Measurements from ENCODE around the gene CSNK1G3.
"Not testable (repeated sequence)": the region's sequence is repeated elsewhere in the genome, so short reads cannot be mapped to it uniquely, and the experiment has no call there.

Gene CSNK1G3

DNA sequence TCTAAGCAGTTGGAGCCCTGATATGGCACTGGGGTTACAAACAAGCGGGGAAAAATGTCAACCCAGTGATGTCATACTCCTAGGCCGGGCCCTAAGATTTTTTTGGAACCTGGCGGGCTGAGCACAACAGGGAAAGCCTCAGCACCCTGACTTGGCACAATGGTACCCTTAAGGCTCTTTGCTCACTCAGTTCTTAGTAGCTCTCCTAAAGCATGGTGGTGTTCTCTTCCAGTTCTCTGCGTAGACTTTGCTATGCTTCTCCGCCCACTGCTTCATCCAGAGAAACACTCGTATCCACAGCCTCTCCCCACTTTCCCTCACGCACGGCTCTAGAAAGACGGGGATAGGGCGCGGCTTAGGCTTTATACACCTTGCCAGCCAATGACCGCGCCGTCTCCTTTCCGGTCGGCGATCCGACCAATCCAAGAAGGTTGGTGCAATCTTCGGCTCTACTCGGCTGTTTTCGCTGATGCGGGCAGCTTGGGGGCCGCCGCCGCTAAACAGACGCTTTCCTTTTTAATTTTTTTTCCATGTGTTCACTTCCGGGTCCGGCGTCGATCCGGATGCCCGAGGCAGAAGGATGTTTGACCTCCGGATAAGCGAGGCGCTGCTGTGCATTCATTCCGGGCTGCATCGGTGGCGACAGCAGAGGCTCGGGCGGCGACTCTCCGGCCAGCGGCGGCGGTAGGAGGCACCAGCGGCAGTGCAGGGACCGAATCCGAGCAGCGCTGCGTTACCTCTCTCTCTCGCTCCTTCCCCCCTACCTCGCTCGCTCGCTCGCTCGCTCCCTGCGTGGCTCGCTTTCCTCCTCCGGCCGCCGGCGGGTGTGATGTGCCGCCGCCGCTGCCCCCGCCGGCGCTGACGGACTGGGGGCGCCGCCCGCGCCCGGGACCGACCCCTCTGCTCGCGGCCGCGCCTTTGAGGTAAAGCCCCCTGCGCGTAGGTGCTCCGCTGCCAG is at the start of gene CSNK1G3:
Gene CSNK1G3 (plus strand): TSS at position 530 of the 958 bp plus-strand sequence. CDS start 33,487 bp downstream, outside the sequence.
- DNase-seq (ENCODE audit: low spot score): peak; percentile 96

DNA sequence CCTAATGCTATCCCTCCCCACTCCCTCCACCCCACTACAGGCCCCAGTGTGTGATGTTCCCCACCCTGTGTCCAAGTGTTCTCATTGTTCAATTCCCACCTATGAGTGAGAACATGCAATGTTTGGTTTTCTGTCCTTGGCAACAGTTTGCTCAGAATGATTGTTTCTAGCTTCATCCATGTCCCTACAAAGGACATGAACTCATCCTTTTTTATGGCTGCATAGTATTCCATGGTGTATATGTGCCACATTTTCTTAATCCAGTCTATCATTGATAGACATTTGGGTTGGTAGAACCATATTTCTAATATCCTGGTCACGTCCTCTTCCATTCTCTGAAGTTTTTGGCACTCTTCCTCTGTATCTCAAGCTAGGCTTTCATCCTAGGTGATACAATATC is 45.1 kb upstream of the CSNK1G3 start:
- not testable (repeated sequence) for DNase-seq (ENCODE audit: low spot score)

DNA sequence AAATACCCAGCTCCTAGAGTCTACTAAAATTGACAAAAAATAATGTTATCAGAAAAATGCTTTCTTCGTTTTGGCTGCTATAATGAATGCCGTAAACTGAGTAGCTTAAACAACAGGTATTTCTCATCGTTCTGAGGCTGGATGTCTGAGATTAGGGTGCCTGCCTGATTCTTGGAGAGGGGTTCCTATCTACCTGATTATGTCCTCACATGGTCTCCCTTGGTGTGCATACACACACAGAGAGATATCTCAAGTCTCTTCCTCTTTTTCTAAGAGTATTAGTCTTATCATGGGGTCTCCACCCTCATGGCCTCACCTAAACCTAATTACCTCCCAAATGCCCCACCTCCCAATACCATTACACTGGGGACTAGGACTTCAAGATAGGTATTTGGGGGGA is 40.6 kb upstream of the CSNK1G3 start:
- DNase-seq (ENCODE audit: low spot score): no peak

DNA sequence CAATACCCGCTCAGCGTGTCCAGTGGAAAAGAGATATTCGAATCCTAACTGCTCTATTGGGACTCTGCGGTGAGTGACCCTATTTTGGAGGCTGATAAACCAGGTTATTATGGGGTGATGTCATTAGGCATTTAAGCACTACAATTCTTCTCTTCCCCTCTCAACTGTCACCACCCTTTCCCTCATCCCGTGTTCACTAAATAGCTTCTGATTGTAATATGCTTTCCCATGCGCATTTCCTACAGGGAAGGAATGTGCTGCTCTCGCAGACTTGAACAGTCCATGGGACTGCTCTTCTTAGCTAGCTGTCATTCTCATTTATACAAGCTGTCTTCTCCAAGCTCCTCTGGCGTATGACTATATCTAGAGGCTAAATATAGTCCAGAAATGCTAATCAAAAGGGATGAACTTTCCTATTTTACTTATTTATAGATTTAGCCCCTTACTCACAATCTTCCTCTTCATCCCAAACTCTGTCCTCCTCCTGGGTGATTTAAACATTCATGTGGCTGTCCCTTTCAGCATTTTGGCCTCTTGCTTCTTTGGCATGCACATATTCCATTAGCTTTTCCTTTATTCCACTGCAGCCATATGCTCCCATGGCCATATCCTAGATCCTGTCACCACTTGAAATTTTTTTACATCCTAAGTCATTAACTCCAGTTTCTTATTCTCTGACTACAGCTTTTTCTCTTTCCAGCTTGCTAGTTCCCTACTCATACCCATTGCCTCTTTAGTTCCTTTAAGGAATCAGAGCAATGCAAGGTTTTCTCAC is 39.6 kb upstream of the CSNK1G3 start:
- no peak for DNase-seq (ENCODE audit: low spot score)

DNA sequence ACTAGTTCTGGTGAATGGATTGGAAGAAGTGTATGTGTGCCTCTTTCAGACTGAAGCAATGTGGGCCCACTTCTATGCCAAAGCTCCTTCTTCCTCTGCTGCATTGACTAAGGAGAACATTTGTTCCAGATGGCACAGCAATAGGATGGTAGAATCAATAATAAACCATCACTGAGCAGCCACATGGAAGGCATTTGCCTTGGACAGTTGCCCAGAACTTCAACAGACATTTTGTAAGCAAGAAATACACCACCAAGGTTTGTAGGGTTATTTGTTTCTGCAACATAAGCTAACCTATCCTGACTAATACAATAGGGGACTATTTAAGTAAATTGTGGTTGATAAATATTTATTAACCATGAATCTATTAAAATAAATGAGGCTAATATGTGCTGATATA is 37.7 kb upstream of the CSNK1G3 start:
- DNase-seq (ENCODE audit: low spot score): no peak

DNA sequence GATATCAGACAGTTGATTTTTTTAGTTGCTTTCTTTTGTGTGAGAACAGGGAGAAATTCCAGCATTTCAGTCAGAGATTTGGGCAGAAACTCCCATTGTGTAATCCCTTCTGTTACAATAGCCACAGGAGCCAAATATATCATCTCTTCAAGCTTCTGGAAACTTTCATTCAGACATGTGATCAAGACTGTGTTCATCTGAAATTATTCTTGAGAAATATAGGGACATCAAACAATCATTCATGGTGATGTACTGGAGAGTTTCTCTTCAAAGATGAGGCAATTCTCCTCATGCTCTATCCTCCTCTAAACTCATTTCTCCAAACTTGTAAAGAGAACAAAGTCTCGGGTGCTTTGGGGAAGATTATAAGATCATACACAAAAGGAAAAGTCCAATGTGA is 35.2 kb upstream of the CSNK1G3 start:
- DNase-seq (ENCODE audit: low spot score): peak; percentile 19

DNA sequence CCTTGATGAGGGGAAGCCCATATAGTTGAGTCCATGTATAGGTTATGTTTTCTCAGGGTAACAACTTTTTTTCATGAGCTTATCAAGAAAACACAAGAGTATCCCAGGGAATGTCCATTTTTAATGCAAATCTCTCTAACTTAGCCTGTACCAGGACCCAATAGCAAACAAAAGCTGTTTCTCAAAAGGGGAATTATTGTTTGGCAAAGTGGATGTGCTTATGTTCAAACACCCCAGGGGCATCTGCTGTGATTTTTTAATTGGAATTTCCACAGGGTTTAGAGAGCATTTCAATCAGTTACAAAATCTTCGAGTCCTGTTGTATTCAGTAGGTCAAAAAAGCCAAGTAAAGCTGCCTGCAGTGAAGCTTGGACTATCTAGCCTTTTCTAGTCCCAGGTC is 33.4 kb upstream of the CSNK1G3 start:
- DNase-seq (ENCODE audit: low spot score): no peak

DNA sequence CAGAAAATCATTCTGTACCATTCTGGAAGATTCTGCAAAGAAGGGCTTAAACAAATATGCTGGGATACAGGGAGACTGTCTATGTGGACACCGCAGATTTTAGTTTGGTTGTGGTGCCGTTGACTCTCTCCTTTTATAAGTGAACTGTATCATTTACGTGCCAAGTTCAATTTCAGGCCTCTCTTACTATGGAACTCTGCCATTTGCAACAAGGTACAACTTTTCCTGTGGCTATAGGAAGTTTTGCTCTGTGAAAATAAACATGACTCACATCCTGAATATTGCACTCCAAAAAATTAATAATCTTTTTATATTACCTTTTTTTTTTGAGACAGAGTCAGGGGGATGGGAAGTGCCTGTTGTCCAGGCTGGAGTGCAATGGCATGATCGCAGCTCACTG is 29.7 kb upstream of the CSNK1G3 start:
- DNase-seq (ENCODE audit: low spot score): no peak

DNA sequence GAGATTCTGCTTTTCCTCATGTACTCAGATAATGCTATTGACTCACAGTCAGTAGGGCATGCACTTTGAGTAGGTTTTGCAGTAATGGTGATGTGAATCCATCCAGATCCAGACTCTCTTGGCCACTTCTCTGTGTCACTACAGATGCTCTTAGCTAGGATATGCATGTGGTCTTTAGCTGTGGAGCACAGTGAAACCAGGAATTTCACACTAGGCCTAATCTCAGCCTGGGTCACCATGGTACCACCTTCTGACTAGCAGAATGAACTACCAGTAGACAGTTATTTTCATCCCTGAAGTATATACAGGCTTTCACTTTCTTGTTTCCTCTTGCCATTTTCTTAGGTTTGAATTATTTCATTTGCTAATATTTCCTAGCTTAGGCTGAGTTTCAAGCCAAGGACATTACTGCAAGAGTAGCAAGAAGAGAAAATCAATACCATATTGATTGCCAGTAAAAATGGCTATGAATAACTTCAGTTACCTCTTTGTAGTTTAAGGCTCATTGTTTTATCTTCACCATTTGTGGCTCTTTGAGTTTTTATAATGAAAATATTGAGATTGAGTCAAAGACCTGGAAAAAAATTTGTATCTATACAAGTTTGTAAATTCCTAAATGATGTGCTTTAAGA is 28.4 kb upstream of the CSNK1G3 start:
- DNase-seq (ENCODE audit: low spot score): no peak

DNA sequence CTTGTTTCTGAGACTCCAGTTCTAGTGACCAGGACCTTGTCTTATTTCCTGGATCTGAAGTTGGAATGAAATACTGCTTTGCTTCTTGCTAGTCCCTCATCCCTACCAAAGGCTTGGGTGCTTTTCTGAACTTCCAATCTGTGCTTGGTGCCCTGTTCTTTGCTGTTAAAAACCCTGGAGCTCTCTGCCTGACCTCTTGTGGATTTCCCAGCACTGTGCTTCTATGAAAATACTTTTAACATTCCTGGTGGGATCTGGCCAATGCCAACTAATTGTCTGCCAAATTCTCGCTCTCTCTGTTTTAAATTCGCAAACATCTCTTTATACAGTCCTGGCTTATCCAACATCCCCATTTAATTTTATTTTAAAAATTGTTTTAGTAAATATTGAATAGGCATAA is 26.7 kb upstream of the CSNK1G3 start:
- peak; percentile 11 for DNase-seq (ENCODE audit: low spot score)

DNA sequence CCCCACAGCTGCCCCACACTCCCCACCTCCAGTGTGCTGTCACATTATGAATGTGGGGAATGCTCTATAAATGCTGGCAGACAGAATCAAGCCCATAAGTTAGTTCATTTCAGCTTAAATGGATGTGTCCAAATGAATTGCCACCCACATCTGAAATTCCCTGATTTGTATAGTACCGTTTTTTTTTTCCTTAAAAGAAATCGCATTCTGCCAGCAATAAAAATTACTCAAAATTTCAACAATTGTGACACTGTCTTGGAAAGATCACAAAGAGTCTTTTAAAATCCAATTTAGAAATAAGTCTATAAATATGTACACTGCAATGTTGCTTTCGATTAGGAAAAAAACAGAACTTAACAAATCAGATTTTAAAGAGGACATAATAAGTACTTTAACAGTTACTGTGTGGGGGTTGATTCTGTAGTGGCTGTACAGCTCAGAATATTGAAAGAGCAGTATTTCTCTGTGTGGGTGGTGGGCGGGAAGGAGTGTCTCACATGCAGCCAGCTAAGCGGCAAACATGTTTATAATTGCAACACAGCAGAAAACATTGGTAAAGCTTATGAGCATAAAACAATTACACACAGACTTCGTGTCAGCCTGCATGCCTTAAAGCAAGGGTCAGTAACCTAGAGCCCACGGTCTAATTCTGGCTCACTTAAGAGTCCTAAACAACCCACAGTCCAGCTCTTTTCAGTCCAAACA is 24.9 kb upstream of the CSNK1G3 start:
- peak; percentile 59 for DNase-seq (ENCODE audit: low spot score)

DNA sequence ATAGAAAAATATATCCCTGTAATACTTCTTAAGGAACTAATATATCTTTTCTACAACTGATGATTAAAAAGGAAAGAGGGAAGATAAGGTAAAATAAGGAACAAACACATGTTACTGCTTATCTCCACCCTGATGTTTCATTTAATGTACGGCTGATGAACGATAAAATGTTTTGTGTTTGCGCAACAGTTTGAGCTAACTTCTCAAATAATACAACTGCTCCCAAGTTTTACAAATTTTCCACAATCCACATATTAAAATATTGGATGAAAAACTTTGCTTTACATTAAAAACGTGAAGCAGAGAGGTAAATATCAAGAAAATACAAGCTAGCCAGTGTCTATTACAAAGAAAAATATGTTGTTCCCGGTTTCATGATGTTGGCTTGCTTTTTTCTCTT is 21.0 kb upstream of the CSNK1G3 start:
- DNase-seq (ENCODE audit: low spot score): no peak

DNA sequence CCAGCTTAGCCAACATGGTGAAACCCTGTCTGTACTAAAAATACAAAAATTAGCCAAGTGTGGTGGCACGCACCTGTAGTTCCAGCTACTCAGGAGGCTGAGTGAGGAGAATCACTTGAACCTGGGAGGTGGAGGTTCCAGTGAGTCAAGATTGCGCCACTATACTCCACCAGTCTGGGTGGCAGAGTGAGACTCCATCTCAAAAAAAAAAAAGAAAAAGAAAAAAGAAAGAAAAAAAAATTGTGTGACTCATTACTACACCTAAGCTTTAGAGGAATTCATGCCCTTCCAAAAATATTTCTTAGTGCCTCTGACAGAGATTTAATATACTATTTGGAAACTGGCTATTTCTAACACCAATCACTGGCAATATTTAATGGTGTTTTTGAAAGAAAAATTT is 16.8 kb upstream of the CSNK1G3 start:
- not testable (repeated sequence) for DNase-seq (ENCODE audit: low spot score)

DNA sequence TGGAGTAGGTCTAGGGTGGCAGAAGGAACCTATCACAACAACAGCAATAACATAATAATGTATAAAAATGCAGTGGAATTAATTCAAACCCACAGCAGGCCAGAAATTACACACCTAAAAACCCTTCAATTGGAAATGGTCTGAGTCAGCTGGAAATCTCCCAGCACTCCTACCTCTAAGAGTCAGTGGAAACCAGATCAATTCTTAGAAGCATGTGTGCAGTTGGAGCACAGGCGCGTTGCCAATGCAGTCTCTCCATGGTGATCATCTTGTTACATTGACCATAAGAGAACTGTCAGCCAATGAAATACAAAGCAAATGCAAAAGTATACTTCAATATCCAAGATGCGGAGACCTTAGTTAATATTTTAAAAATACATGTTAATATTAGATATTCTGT is 15.1 kb upstream of the CSNK1G3 start:
- peak; percentile 29 for DNase-seq (ENCODE audit: low spot score)

DNA sequence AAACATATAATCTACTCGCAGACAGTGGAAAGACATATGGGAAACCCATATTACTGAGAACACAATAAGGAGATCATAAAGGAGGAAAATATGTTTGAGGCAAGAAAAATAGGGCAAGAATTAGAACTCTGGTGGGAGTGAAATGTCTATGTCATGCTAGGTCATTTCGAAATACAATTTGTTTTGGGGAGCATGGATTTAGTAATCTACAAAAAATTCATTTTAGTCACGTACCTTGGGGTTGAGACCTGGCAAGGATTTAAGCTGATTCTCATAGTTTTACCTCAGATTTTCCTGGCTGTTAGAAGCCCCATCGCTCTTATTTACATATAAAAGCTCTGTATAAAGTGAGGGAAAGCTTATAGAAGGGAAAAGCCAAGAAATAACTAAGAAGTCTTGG is 11.5 kb upstream of the CSNK1G3 start:
- peak; percentile 20 for DNase-seq (ENCODE audit: low spot score)

DNA sequence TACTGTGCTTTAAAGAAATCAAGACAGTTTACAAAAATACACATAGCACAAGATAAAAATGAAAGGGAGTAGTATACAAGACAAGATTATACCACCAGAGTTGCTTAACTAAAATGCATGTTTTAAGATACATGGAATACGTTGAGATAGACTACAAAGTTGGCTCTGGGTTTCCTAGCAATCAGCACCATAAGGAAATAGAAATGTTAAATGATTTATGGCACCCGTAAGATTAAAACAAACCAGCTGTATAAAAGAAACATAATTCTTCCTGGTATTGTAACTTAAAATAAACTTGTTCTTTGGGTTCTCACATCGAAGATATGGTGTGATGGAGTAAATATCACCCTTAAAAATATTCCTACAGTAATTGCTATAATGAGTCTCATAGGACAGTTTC is 9.9 kb upstream of the CSNK1G3 start:
- DNase-seq (ENCODE audit: low spot score): no peak

DNA sequence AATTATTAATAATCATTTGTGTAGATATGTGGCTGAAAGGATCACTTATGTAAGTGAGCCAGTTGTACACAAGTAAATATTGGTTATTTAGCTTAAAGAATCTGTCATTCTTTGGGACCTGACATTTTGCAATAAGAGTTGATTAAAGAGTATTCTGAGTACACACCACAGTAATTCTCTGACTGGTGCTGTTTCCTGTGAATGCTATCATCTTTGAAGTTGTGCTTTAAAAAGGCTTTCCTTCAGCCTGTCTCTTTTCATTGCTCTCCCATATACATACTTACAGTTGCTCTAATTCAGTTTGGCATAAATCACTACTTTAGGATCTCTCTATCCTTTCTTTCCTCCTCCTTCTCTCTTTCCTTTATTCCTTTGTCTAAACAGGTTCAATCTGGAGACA is 8.7 kb upstream of the CSNK1G3 start:
- no peak for DNase-seq (ENCODE audit: low spot score)

DNA sequence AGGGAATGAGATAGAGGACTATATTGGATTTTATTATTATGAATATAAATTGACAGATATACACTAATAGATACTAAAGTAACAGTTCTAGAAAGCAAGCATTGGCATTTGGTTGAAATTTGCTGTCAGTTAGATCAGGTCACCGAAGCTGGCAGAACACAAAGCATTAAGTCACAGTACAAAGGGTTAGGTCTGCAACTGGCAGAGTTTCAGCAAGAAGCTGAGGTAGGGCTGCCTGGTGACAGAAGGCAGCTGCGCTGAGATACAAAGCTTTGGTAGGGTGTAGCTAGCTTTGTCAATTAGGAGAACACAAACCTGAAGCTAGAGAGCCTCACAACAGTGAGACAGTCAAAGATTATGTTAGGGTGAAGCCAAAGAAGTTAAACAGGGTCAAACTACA is 6.3 kb upstream of the CSNK1G3 start:
- DNase-seq (ENCODE audit: low spot score): no peak

DNA sequence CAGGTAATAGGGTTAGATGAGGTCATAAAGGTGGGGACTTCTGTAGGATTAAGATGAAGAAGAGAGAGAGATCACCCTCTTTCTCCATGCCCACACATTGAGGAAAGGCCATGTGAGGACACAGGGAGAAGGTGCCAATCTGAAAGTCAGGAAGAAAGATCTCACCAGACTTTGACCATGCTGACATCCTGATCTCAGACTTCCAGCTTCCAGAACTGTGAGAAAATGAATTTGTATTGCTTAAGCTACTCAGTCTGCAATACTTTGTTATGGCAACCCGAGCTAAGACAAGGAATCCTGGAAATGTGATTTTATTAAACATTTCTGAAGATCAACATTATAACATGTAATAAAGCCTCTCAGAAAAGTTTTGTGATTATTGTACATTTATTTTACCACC is 3.5 kb upstream of the CSNK1G3 start:
- DNase-seq (ENCODE audit: low spot score): no peak

DNA sequence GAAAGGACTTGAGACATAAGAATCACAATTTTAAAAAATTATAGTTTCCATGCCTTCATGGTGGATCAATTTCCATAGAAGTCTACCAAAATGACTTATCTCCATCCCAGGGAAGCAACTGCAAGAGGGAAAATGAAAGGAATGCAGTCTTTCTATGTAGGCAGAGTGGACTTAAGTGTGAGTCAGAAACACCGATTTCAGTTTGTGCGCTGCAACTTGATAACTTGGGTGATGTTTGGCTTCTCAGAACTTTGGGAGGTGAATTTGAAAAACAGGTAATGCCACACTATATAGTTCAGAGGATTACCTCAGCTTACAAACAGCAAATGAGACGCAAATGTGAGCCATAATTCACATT is 708 bp upstream of the CSNK1G3 start:
- peak; percentile 29 for DNase-seq (ENCODE audit: low spot score)

DNA sequence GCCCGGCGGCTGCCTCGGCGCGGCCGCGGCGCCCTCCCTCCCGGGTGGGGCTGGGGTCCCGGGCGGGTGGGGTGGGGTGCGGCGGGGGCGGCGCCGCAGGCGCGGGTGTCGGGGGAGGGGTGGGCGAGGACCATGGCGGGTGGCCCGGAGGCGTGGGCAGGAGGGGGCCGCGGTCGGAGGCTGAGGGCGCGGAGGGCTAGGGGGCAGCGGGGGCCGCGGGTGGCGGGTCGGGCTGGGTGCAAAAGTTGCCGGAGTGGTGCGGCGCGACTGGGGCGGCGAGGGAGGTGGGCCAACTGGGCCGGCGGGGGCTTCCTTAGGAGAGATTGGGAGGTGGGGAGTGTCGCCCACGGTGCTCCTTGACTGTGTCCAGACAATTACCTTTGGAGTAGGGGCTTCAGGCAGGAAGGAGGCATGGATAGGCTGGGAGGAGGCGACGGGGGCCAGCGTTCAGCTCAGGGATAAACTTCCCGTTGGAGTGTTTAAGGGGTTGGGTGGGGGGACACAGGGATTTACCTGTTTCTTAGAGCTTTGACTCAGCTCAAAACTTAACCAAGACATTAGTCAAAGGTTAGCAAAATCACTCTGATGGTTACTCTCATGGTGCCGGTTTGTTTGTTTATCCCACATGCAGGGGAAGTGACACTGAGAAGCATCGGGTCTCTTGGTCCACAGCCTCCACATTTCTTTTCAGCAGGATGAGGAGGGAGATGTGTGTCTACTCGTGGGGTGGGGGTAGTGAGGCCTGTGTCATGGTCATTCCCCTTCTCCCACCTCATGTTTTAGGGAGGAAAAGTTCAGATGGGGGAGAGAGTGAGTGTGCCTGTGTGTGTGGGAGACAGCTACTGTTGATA is 859 bp downstream of the CSNK1G3 start:
- DNase-seq (ENCODE audit: low spot score): peak; percentile 44

All from GM03348 (cell line).